PC-9 (cell line): ENCODE measurements around the gene CAMTA1. TPM values are rescaled to one million over a fixed set of nuclear protein-coding genes. Genes with fewer than 3 reads are reported as not detected.

Experiments used
- BruUV-seq: library from RNA; stranded (reverse); fragments of 400-500 nt; replicated peaks from 2 replicates; lab custom pipeline; 2021; lab: Mats Ljungman, UMichigan
- CTCF ChIA-PET: fragments of 300-600 bp; sonication (Branson Sonifier 250); formaldehyde crosslinking; loops from one replicate; lab custom pipeline; 2022; ENCODE audit warnings: antibody characterized with exemption; lab: Charles Lee
- POLR2A ChIA-PET: fragments of 300-600 bp; sonication (Branson Sonifier 250); formaldehyde crosslinking; loops from one replicate; lab custom pipeline; 2022; ENCODE audit warnings: antibody characterized with exemption; ENCODE audit not compliant: unreplicated experiment; lab: Charles Lee
- DNase-seq, 2 experiments: peaks; one replicate each; pipeline versions ENCODE4 v3.0.0 to v3.0.0-alpha.2; 2015 to 2022; ENCODE audit warnings: mixed read lengths in 1 of 2
- H2AFZ ChIP-seq: fragments of 200-600 bp; sonication (generic); 2 replicates; pipeline ENCODE4 v1.8.1; 2017; ENCODE audit warnings: antibody characterized with exemption
- H3F3A ChIP-seq: fragments of 200-600 bp; sonication (generic); 2 replicates; pipeline ENCODE4 v1.8.1; 2017; ENCODE audit warnings: antibody characterized with exemption, mild to moderate bottlenecking, low read depth; ENCODE audit not compliant: insufficient read depth
- H3K27ac ChIP-seq: fragments of 200-600 bp; sonication (generic); 2 replicates; pipeline ENCODE4 v1.6.1; 2016; ENCODE audit warnings: mixed run types
- H3K27me3 ChIP-seq: fragments of 200-600 bp; sonication (generic); 2 replicates; pipeline ENCODE4 v1.6.1; 2016; ENCODE audit warnings: low read depth, mixed run types; ENCODE audit not compliant: insufficient read depth
- H3K36me3 ChIP-seq: fragments of 200-600 bp; sonication (generic); 2 replicates; pipeline ENCODE4 v1.6.1; 2016; ENCODE audit warnings: low read depth, mixed run types
- H3K4me1 ChIP-seq: fragments of 200-600 bp; sonication (generic); replicated peaks from 2 replicates; pipeline ENCODE4 v1.6.1; 2016; ENCODE audit warnings: mixed run types; ENCODE audit not compliant: insufficient read depth
- H3K4me2 ChIP-seq: fragments of 200-600 bp; sonication (generic); 2 replicates; pipeline ENCODE4 v1.6.1; 2017; ENCODE audit warnings: mixed run types
- H3K4me3 ChIP-seq: fragments of 200-600 bp; sonication (generic); 2 replicates; pipeline ENCODE4 v1.6.1; 2016; ENCODE audit warnings: mixed run types
- H3K79me2 ChIP-seq: fragments of 200-600 bp; sonication (generic); 2 replicates; pipeline ENCODE4 v1.6.1; 2017; ENCODE audit warnings: low read depth, mixed run types
- H3K9me2 ChIP-seq: fragments of 200-600 bp; sonication (generic); 2 replicates; pipeline ENCODE4 v1.8.1; 2017; ENCODE audit warnings: mild to moderate bottlenecking; ENCODE audit not compliant: insufficient read depth
- H3K9me3 ChIP-seq: fragments of 200-600 bp; sonication (generic); 2 replicates; pipeline ENCODE4 v1.8.1; 2016; ENCODE audit warnings: low read depth; ENCODE audit not compliant: insufficient read depth
- H4K20me1 ChIP-seq: fragments of 200-600 bp; sonication (generic); 2 replicates; pipeline ENCODE4 v1.8.1; 2017; ENCODE audit not compliant: insufficient read depth
- EZH2 ChIP-seq: fragments of 200-600 bp; sonication (generic); IDR thresholded peaks from 2 replicates; pipeline ENCODE4 v1.8.0; 2017; ENCODE audit warnings: antibody characterized with exemption, low read depth
- intact Hi-C: fragments of 100-400 bp; cut with micrococcal nuclease; formaldehyde crosslinking; loops from one replicate; pipeline ENCODE4 v1.10.0; 2022; ENCODE audit not compliant: unreplicated experiment
- total RNA-seq: library from RNA; stranded (reverse); gene quantifications from 2 replicates; pipeline ENCODE4 v1.2.3, GENCODE V29; 2021
- TF ChIP-seq, protein P1 (sequence below): fragments of 200-600 bp; sonication (generic); conservative IDR thresholded peaks from 2 replicates; pipeline ENCODE4 v1.6.1; 2017; ENCODE audit warnings: mixed run types, antibody characterized with exemption, mild to moderate bottlenecking, moderate library complexity

CAMTA1 gene
- total RNA-seq, 1 experiment from 2014 or later = 72.3 TPM

DNA sequence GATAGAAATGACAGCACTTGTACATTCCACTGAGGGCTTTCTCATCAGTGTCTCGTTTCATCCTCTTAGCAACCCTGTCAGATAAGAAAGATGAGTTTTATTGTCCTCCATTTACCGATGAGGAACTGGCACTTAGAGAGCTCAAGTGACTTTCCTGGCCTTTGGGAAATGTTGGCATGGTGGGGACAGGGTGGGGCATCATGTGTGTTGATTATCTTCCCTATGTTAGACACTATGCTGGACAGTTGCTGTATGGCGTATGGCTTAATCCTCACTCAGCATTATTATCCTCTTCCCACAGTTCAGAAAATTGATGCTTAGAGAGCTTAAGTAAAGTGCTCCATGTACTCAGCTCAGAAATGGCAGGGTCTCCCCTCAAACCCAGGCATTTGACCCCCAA, 163.2 kb downstream of the CAMTA1 start:
- BruUV-seq = no TSS peak
- intact Hi-C loops = no loop called here
- no peak for DNase-seq

GRCh38 chr1:6948861-6949260, 163.6 kb downstream of the CAMTA1 start:
- no peak for DNase-seq
- no peak overlapping the region for H2AFZ ChIP-seq
- H3K27ac ChIP-seq = no peak overlapping the region
- no peak for TF ChIP-seq EZH2
- TF ChIP-seq, protein P1, sequence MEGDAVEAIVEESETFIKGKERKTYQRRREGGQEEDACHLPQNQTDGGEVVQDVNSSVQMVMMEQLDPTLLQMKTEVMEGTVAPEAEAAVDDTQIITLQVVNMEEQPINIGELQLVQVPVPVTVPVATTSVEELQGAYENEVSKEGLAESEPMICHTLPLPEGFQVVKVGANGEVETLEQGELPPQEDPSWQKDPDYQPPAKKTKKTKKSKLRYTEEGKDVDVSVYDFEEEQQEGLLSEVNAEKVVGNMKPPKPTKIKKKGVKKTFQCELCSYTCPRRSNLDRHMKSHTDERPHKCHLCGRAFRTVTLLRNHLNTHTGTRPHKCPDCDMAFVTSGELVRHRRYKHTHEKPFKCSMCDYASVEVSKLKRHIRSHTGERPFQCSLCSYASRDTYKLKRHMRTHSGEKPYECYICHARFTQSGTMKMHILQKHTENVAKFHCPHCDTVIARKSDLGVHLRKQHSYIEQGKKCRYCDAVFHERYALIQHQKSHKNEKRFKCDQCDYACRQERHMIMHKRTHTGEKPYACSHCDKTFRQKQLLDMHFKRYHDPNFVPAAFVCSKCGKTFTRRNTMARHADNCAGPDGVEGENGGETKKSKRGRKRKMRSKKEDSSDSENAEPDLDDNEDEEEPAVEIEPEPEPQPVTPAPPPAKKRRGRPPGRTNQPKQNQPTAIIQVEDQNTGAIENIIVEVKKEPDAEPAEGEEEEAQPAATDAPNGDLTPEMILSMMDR = no peak
- H3K4me2 ChIP-seq = no peak overlapping the region
- H4K20me1 ChIP-seq = no peaks in the 10 kb centered on the region
- no peaks in the 10 kb centered on the region for H3F3A ChIP-seq
- no peaks in the 10 kb centered on the region for H3K9me2 ChIP-seq
- H3K79me2 ChIP-seq = no peaks in the 10 kb centered on the region
- no peaks in the 10 kb centered on the region for H3K4me1 ChIP-seq
- POLR2A ChIA-PET = no interaction called here
- no peaks in the 10 kb centered on the region for H3K36me3 ChIP-seq
- no peaks in the 10 kb centered on the region for H3K9me3 ChIP-seq
- intact Hi-C loops = no loop called here
- CTCF ChIA-PET = no interaction called here
- H3K4me3 ChIP-seq = no peak overlapping the region
- BruUV-seq = no TSS peak
- H3K27me3 ChIP-seq = peaks cover 35% of the 10 kb centered on the region; the same call in 1 of the 2 replicates

More for the DNA sequence above, 163.2 kb downstream of the CAMTA1 start:
- Histone ChIP-seq H3K9me3 (no peaks in the 10 kb centered on the region), H3K36me3 (no peaks in the 10 kb centered on the region), H4K20me1 (no peaks in the 10 kb centered on the region), H3K4me3 (no peak overlapping the region), H3K79me2 (no peaks in the 10 kb centered on the region), H3F3A (no peaks in the 10 kb centered on the region), H3K27me3 (peaks cover 31% of the 10 kb centered on the region; the same call in 1 of the 2 replicates), H3K4me2 (no peak overlapping the region), H3K9me2 (no peaks in the 10 kb centered on the region), H3K27ac (no peak overlapping the region), H2AFZ (no peak overlapping the region), H3K4me1 (no peaks in the 10 kb centered on the region)
- TF ChIP-seq EZH2 = no peak
- TF ChIP-seq, protein P1 = no peak
- ChIA-PET CTCF (no interaction called here), POLR2A (no interaction called here)

DNA sequence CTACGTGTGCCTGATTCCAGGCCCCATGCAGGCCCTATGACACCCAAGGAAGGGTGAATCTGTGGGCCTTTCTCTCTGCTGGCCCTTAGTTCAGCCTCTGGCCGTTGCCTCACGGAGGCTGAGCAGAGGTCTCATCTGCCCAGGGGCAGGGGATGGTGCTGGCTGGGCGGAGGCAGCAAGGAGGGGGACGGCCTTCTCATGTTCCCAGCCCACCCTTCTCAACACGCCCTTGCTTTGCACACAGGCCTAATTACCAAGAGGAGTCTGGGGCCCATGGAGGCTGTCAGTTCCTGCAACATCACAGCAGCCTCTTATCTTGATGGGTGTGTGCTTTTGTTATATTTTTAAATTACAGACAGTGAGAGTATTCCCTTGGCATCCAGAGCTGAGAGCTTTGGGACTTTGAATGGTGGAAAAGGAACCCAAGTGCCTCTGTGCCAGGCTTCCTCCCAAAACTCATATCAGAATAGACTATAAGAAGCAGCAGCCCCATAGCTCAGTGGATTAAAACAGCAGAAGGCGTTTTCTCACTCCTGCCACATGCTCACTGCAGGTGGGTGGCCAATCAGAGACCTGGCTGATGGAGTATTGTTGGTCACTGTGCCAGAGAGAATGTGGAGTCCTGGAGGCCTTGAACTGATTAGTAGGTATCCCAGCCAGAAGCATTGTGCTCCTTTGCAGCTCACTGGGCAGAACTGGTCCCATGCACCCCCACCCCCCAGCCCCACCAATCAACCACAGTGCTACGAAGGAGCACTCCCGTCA, 164.9 kb downstream of the CAMTA1 start:
- Histone ChIP-seq H3F3A (no peaks in the 10 kb centered on the region), H2AFZ (no peak overlapping the region), H3K79me2 (no peaks in the 10 kb centered on the region), H3K27me3 (peaks cover 33% of the 10 kb centered on the region), H3K4me1 (no peaks in the 10 kb centered on the region), H3K9me2 (no peaks in the 10 kb centered on the region), H3K27ac (no peak overlapping the region), H3K36me3 (no peaks in the 10 kb centered on the region), H3K9me3 (no peaks in the 10 kb centered on the region), H3K4me3 (no peak overlapping the region), H3K4me2 (no peak overlapping the region), H4K20me1 (no peaks in the 10 kb centered on the region)
- CTCF ChIA-PET = no interaction called here
- TF ChIP-seq, protein P1 = no peak
- TF ChIP-seq EZH2 = no peak
- BruUV-seq = no TSS peak
- intact Hi-C loops = no loop called here
- POLR2A ChIA-PET = no interaction called here
- DNase-seq = no peak
